ENCODE results near the gene TEX19. TPM values are rescaled to one million over a fixed set of nuclear protein-coding genes. Genes with fewer than 3 reads are reported as not detected.

The TEX19 gene
- total and polyA plus RNA-seq, 4 donors = 0.03 TPM; not detected in 3

GRCh38 chr17:82399041-82399441, 40.0 kb downstream of the TEX19 start:
- Histone ChIP-seq H3K36me3 (ENCODE audit: control insufficient read depth in 4 of 4, insufficient read depth in 4 of 4, low read length in 4 of 4) (peaks cover 0 to 19% (median 4%) of the 10 kb centered on the region in 4 donors), H3K9ac (ENCODE audit: insufficient read depth in 1 of 2, low read length in 2 of 2) (no peak overlapping the region), H3K27ac (ENCODE audit: low read depth in 1 of 2, low read length in 1 of 2) (no peak overlapping the region), H3K9me3 (ENCODE audit: control insufficient read depth in 4 of 4, insufficient read depth in 3 of 4, low read length in 3 of 4) (no peaks in the 10 kb centered on the region), H3K27me3 (ENCODE audit: control insufficient read depth in 3 of 3, insufficient read depth in 3 of 3, low read length in 2 of 3) (no peaks in the 10 kb centered on the region), H3K4me1 (ENCODE audit: control insufficient read depth in 5 of 5, insufficient read depth in 5 of 5, low read length in 5 of 5) (peaks cover 0 to 10% (median 0%) of the 10 kb centered on the region in 5 donors), H3K4me3 (no peak overlapping the region)
- WGBS, 2 donors = 40 to 59% methylated on average over 13 of the region's 13 CpGs
- DNase-seq = no peak
- TF ChIP-seq CTCF (IDR thresholded peaks at IDR 0.05; ENCODE audit: control extremely low read depth, extremely low read depth) = no peak
- ATAC-seq (ENCODE audit: insufficient read depth, low FRiP score) = no peak

GRCh38 chr17:82399601-82400101, 40.6 kb downstream of the TEX19 start:
- Histone ChIP-seq H3K27me3 (ENCODE audit: control insufficient read depth in 3 of 3, insufficient read depth in 3 of 3, low read length in 2 of 3) (no peaks in the 10 kb centered on the region), H3K4me1 (ENCODE audit: control insufficient read depth in 5 of 5, insufficient read depth in 5 of 5, low read length in 5 of 5) (peaks cover 0 to 10% (median 0%) of the 10 kb centered on the region in 5 donors), H3K9ac (ENCODE audit: insufficient read depth in 1 of 2, low read length in 2 of 2) (no peak overlapping the region), H3K36me3 (ENCODE audit: control insufficient read depth in 4 of 4, insufficient read depth in 4 of 4, low read length in 4 of 4) (peaks cover 0 to 24% (median 4%) of the 10 kb centered on the region in 4 donors), H3K27ac (ENCODE audit: low read depth in 1 of 2, low read length in 1 of 2) (no peak overlapping the region), H3K9me3 (ENCODE audit: control insufficient read depth in 4 of 4, insufficient read depth in 3 of 4, low read length in 3 of 4) (no peaks in the 10 kb centered on the region), H3K4me3 (no peak overlapping the region)
- WGBS, 2 donors = 85 to 86% methylated on average over 18 of the region's 18 CpGs
- ATAC-seq (ENCODE audit: insufficient read depth, low FRiP score) (no peak), DNase-seq (no peak)
- no peak for TF ChIP-seq CTCF (IDR thresholded peaks at IDR 0.05; ENCODE audit: control extremely low read depth, extremely low read depth)

GRCh38 chr17:82400206-82400605, 41.2 kb downstream of the TEX19 start:
- 39 to 66% methylated on average over 7 of the region's 7 CpGs for WGBS, 2 donors
- Histone ChIP-seq H3K4me1 (ENCODE audit: control insufficient read depth in 5 of 5, insufficient read depth in 5 of 5, low read length in 5 of 5) (peaks cover 0 to 10% (median 0%) of the 10 kb centered on the region in 5 donors), H3K27me3 (ENCODE audit: control insufficient read depth in 3 of 3, insufficient read depth in 3 of 3, low read length in 2 of 3) (no peaks in the 10 kb centered on the region), H3K9ac (ENCODE audit: insufficient read depth in 1 of 2, low read length in 2 of 2) (no peak overlapping the region), H3K4me3 (no peak overlapping the region), H3K27ac (ENCODE audit: low read depth in 1 of 2, low read length in 1 of 2) (no peak overlapping the region), H3K9me3 (ENCODE audit: control insufficient read depth in 4 of 4, insufficient read depth in 3 of 4, low read length in 3 of 4) (no peaks in the 10 kb centered on the region), H3K36me3 (ENCODE audit: control insufficient read depth in 4 of 4, insufficient read depth in 4 of 4, low read length in 4 of 4) (peaks cover 0 to 24% (median 3%) of the 10 kb centered on the region in 4 donors)
- no peak for TF ChIP-seq CTCF (IDR thresholded peaks at IDR 0.05; ENCODE audit: control extremely low read depth, extremely low read depth)
- DNase-seq (peak in 2 of 3 donors; percentile 75 to 86), ATAC-seq (ENCODE audit: insufficient read depth, low FRiP score) (no peak)

- TF ChIP-seq CTCF (IDR thresholded peaks at IDR 0.05; ENCODE audit: control extremely low read depth, extremely low read depth) = no peak
- WGBS, 2 donors = 30 to 71% methylated on average over 19 of the region's 19 CpGs
- Histone ChIP-seq H3K4me3 (no peak overlapping the region), H3K27ac (ENCODE audit: low read depth in 1 of 2, low read length in 1 of 2) (no peak overlapping the region), H3K9ac (ENCODE audit: insufficient read depth in 1 of 2, low read length in 2 of 2) (no peak overlapping the region), H3K9me3 (ENCODE audit: control insufficient read depth in 4 of 4, insufficient read depth in 3 of 4, low read length in 3 of 4) (no peaks in the 10 kb centered on the region), H3K4me1 (ENCODE audit: control insufficient read depth in 5 of 5, insufficient read depth in 5 of 5, low read length in 5 of 5) (peaks cover 0 to 10% (median 0%) of the 10 kb centered on the region in 5 donors), H3K27me3 (ENCODE audit: control insufficient read depth in 3 of 3, insufficient read depth in 3 of 3, low read length in 2 of 3) (no peaks in the 10 kb centered on the region), H3K36me3 (ENCODE audit: control insufficient read depth in 4 of 4, insufficient read depth in 4 of 4, low read length in 4 of 4) (peaks cover 0 to 24% (median 2%) of the 10 kb centered on the region in 4 donors)
- ATAC-seq (ENCODE audit: insufficient read depth, low FRiP score) (peak; percentile 69), DNase-seq (no peak)
Observed at GRCh38 chr17:82400830-82401229, 41.8 kb downstream of the TEX19 start.

Data from lung (tissue), 12 donors.